Endothelial cell of umbilical vein (primary cell): ENCODE results near the gene CD34. TPM values are rescaled to one million over a fixed set of nuclear protein-coding genes. Genes with fewer than 3 reads are reported as not detected.
A peak's percentile ranks its signal among the peaks of the same experiment; 100 is the strongest.

Source experiments
- BruUV-seq: library from RNA; stranded (reverse); fragments of 400-500 nt; replicated peaks from 2 replicates; lab custom pipeline; 2021; lab: Mats Ljungman, UMichigan
- CTCF ChIA-PET: fragments of 300-600, 350-600 bp; sonication (Branson Sonifier 250); formaldehyde crosslinking; loops from one replicate; lab custom pipeline; 2021; ENCODE audit warnings: antibody characterized with exemption, inconsistent platforms; lab: Charles Lee
- POLR2A ChIA-PET: fragments of 300-600, 350-600 bp; sonication (Branson Sonifier 250); formaldehyde crosslinking; loops from one replicate; lab custom pipeline; 2021; ENCODE audit warnings: antibody characterized with exemption, inconsistent platforms; lab: Charles Lee
- DNase-seq: peaks from one replicate; pipeline ENCODE4 v3.0.0-alpha.2; 2011; ENCODE audit warnings: low read depth, low spot score
- FAIRE-seq: peaks from 2 replicates; lab custom pipeline; 2011; peaks lifted over from hg19 to GRCh38; lab: Jason Lieb, UNC
- H2AFZ ChIP-seq: 2 replicates; pipeline ENCODE4 v1.6.0; 2012; ENCODE audit warnings: low read depth, low read length, control low read depth, inconsistent platforms
- H3K27ac ChIP-seq: 2 replicates; pipeline ENCODE4 v1.5.1; 2011; ENCODE audit warnings: low read depth, mild to moderate bottlenecking, control low read depth, low read length, moderate library complexity; ENCODE audit not compliant: insufficient read depth
- H3K27me3 ChIP-seq, 2 experiments: 2 replicates each; pipeline versions ENCODE4 v1.6.0 to v1.6.1; 2011; ENCODE audit warnings: low read length in 2 of 2, mixed read lengths in 1 of 2; ENCODE audit not compliant: control insufficient read depth in 2 of 2, insufficient read depth in 2 of 2
- H3K36me3 ChIP-seq, 2 experiments: 2 replicates in 1 of 2; 3 replicates in 1 of 2; pipeline ENCODE4 v1.5.1; 2011; ENCODE audit warnings: low read length in 2 of 2, mild to moderate bottlenecking in 1 of 2, moderate library complexity in 1 of 2; ENCODE audit not compliant: control insufficient read depth in 2 of 2, insufficient read depth in 2 of 2; ENCODE audit errors: extremely low read depth in 1 of 2
- H3K4me1 ChIP-seq: 3 replicates; pipeline ENCODE4 v1.5.1; 2011; ENCODE audit warnings: mild to moderate bottlenecking, low read length; ENCODE audit not compliant: control insufficient read depth, insufficient read depth; ENCODE audit errors: extremely low read depth
- H3K4me2 ChIP-seq: 2 replicates; pipeline ENCODE4 v1.6.1; 2011; ENCODE audit warnings: low read length, control low read depth, mixed read lengths; ENCODE audit not compliant: insufficient read depth
- H3K4me3 ChIP-seq, 3 experiments: fragments of 200-600 bp in 1 of 3; sonication (generic), shearing (Covaris generic) in 1 of 3; replicated peaks in 1 of 3; 2 replicates each; pipeline ENCODE4 v1.5.1; 2011 to 2016; ENCODE audit warnings: control low read depth in 3 of 3, low read length in 3 of 3, mild to moderate bottlenecking in 2 of 3, inconsistent platforms in 1 of 3, low read depth in 1 of 3, moderate library complexity in 1 of 3; ENCODE audit not compliant: insufficient read depth in 1 of 3
- H3K79me2 ChIP-seq: 2 replicates; pipeline ENCODE4 v1.6.0; 2012; ENCODE audit warnings: low read length, inconsistent platforms; ENCODE audit not compliant: control insufficient read depth, insufficient read depth
- H3K9ac ChIP-seq: replicated peaks from 2 replicates; pipeline ENCODE3; 2011; ENCODE audit warnings: low read length, control low read depth; ENCODE audit not compliant: insufficient read depth; ENCODE audit errors: extremely low read depth
- H3K9me1 ChIP-seq: replicated peaks from 3 replicates; pipeline ENCODE4 v1.6.0; 2011; ENCODE audit warnings: mild to moderate bottlenecking, low read length; ENCODE audit not compliant: control insufficient read depth, insufficient read depth; ENCODE audit errors: extremely low read depth
- H3K9me3 ChIP-seq: replicated peaks from 2 replicates; pipeline ENCODE4 v1.5.1; 2012; ENCODE audit warnings: low read length, inconsistent platforms; ENCODE audit not compliant: control insufficient read depth, insufficient read depth
- H4K20me1 ChIP-seq: replicated peaks from 2 replicates; pipeline ENCODE3; 2011; ENCODE audit warnings: mild to moderate bottlenecking, low read length; ENCODE audit not compliant: control insufficient read depth, insufficient read depth; ENCODE audit errors: extremely low read depth
- CTCF ChIP-seq, 2 donors: IDR thresholded peaks; 1 replicate in 1 of 2; 2 replicates in 1 of 2; pipeline ENCODE4 v1.5.1; 2011; ENCODE audit warnings: low read length in 2 of 2, mild to moderate bottlenecking in 2 of 2, moderate library complexity in 2 of 2, control low read depth in 1 of 2, inconsistent platforms in 1 of 2, low read depth in 1 of 2; ENCODE audit not compliant: insufficient read depth in 1 of 2; ENCODE audit errors: extremely low read depth in 1 of 2
- EZH2 ChIP-seq: IDR thresholded peaks from 2 replicates; pipeline ENCODE4 v1.6.1; 2012; ENCODE audit warnings: borderline replicate concordance, low read depth, mild to moderate bottlenecking, moderate library complexity, low read length, inconsistent platforms; ENCODE audit not compliant: severe bottlenecking
- FOS ChIP-seq: IDR thresholded peaks from 2 replicates; pipeline ENCODE4 v1.6.1; 2011; ENCODE audit warnings: mild to moderate bottlenecking, low read length, moderate library complexity, borderline replicate concordance; ENCODE audit not compliant: insufficient read depth
- GATA2 ChIP-seq: IDR thresholded peaks from 2 replicates; pipeline ENCODE4 v1.7.0; 2011; ENCODE audit warnings: low read depth, mild to moderate bottlenecking, moderate library complexity, mixed read lengths, low read length; ENCODE audit not compliant: insufficient read length, insufficient read depth
- JUN ChIP-seq: IDR thresholded peaks from 2 replicates; pipeline ENCODE4 v1.6.1; 2011; ENCODE audit warnings: borderline replicate concordance, low read depth; ENCODE audit not compliant: insufficient read length, insufficient read depth
- MAX ChIP-seq: IDR thresholded peaks from 2 replicates; pipeline ENCODE4 v1.6.1; 2011; ENCODE audit not compliant: insufficient read depth, insufficient read length
- MYC ChIP-seq: IDR thresholded peaks from one replicate; pipeline ENCODE4 v1.6.1; 2011; ENCODE audit warnings: mild to moderate bottlenecking, low read depth, low read length
- POLR2A ChIP-seq: IDR thresholded peaks from 2 replicates; pipeline ENCODE4 v1.6.1; 2012; ENCODE audit warnings: low read depth, mild to moderate bottlenecking, control low read depth, low read length
- POLR2AphosphoS5 ChIP-seq: IDR thresholded peaks from 2 replicates; pipeline ENCODE4 v1.6.1; 2012; ENCODE audit warnings: low read depth, mild to moderate bottlenecking, control low read depth, low read length, moderate library complexity; ENCODE audit not compliant: insufficient read depth
- dilution Hi-C: fragments of 300-500 bp; cut with MboI; formaldehyde crosslinking; loops from one replicate; pipeline ENCODE4 v1.15.0; 2019; ENCODE audit warnings: low sequenced_read_pairs; ENCODE audit not compliant: extremely low pct_ligation_motif_present
- intact Hi-C: fragments of 100-400 bp; cut with micrococcal nuclease; formaldehyde crosslinking; loops from one replicate; pipeline ENCODE4 v1.10.0; 2022
- polyA plus RNA-seq, 4 experiments: library from polyadenylated mRNA; depleted of rRNA in 3 of 4; stranded (reverse) in 3 of 4; unstranded in 1 of 4; fragments of >200 nt; gene quantifications; 2 replicates each; pipeline versions ENCODE4 v1.2.1 to v1.2.3, GENCODE V29; 2011 to 2012; ENCODE audit warnings: missing spikeins in 1 of 4
- total RNA-seq: library from RNA; stranded (reverse); gene quantifications from 2 replicates; pipeline ENCODE4 v1.2.3, GENCODE V29; 2021

The CD34 gene
- total and polyA plus RNA-seq, 2 donors (not counting 3 experiments of a cell fraction or from before 2014, with no cell fraction given): 102 to 174 TPM

GRCh38 chr1:207852576-207853371, 58.2 kb downstream of the CD34 start:
- ChIA-PET CTCF (interaction anchor here (1.9 to 3.3 kb wide), 2 partner anchors 17 to 24 kb away, joined by 10 to 26 read pairs; no protein-coding TSS in a partner anchor), POLR2A (interaction anchor here (0.7 kb wide), 1 partner anchor 12 kb away, joined by 3 read pairs; no protein-coding TSS in a partner anchor)
- H3K27ac ChIP-seq: peak overlapping the region; percentile 19
- peaks cover 2% of the 10 kb centered on the region in 2 experiments for H3K36me3 ChIP-seq
- TF ChIP-seq CTCF (IDR thresholded peaks at IDR 0.05; ENCODE audit: extremely low read depth in 1 of 2, insufficient read depth in 1 of 2, low read depth in 1 of 2, low read length in 2 of 2) (no peak), EZH2 (no peak), FOS (no peak), POLR2A (no peak), POLR2AphosphoS5 (no peak), GATA2 (no peak), JUN (no peak), MYC (no peak), MAX (no peak)
- no peak for DNase-seq
- no TSS peak for BruUV-seq
- H3K4me1 ChIP-seq: peaks cover 35% of the 10 kb centered on the region
- no peaks in the 10 kb centered on the region for H3K27me3 ChIP-seq
- H3K9me3 ChIP-seq: no peaks in the 10 kb centered on the region
- H3K4me3 ChIP-seq: no peak overlapping the region
- no peak for FAIRE-seq
- no peak overlapping the region for H3K9ac ChIP-seq
- peak overlapping the region; percentile 6 for H3K4me2 ChIP-seq
- H3K9me1 ChIP-seq: no peaks in the 10 kb centered on the region
- dilution Hi-C loops (no loop called here), intact Hi-C loops (no loop called here)
- no peaks in the 10 kb centered on the region for H4K20me1 ChIP-seq
- peaks cover 61% of the 10 kb centered on the region for H3K79me2 ChIP-seq
- H2AFZ ChIP-seq: no peak overlapping the region
